Central memory CD8-positive, alpha-beta T cell (primary cell): ENCODE data around the gene OGDH.
"Not testable (repeated sequence)": the region's sequence is repeated elsewhere in the genome, so short reads cannot be mapped to it uniquely, and the experiment has no call there.

Source experiments
- ATAC-seq: fragments of 150-1000 bp; cut with Tn5 transposase; replicated peaks from 2 replicates; pipeline ENCODE4 v1.10.0; 2022; ENCODE audit warnings: mild to moderate bottlenecking, moderate FRiP score, moderate number of reproducible peaks; ENCODE audit not compliant: poor library complexity, severe bottlenecking; ENCODE audit errors: extremely low read depth
- DNase-seq, 2 donors: peaks; one replicate each; pipeline ENCODE4 v3.0.0; 2021; ENCODE audit warnings: low spot score in 2 of 2
- H3K27ac Mint-ChIP-seq: one replicate; pipeline ENCODE4 v1.8.0; 2022; ENCODE audit warnings: low read depth, mild to moderate bottlenecking, moderate library complexity, mixed read lengths
- H3K27me3 Mint-ChIP-seq: one replicate; pipeline ENCODE4 v1.8.0; 2022; ENCODE audit warnings: mixed read lengths
- H3K36me3 Mint-ChIP-seq: one replicate; pipeline ENCODE4 v1.8.0; 2022; ENCODE audit warnings: mild to moderate bottlenecking, moderate library complexity, mixed read lengths; ENCODE audit not compliant: insufficient read depth
- H3K4me1 Mint-ChIP-seq: one replicate; pipeline ENCODE4 v1.8.0; 2022; ENCODE audit warnings: mixed read lengths
- H3K4me3 Mint-ChIP-seq: one replicate; pipeline ENCODE4 v1.8.0; 2022; ENCODE audit warnings: mild to moderate bottlenecking, moderate library complexity, mixed read lengths
- H3K9me3 Mint-ChIP-seq: one replicate; pipeline ENCODE4 v1.8.0; 2022; ENCODE audit warnings: mixed read lengths

Gene OGDH

GRCh38 chr7:44587843-44588711, 18.4 kb upstream of the OGDH start:
- H3K4me1 Mint-ChIP-seq, result peaks cover 8% of the 10 kb centered on the region
- no peak overlapping the region for H3K4me3 Mint-ChIP-seq
- H3K36me3 Mint-ChIP-seq, result no peaks in the 10 kb centered on the region
- ATAC-seq (peak; percentile 43), DNase-seq (peak; percentile 51 to 57)
- H3K27me3 Mint-ChIP-seq, result no peaks in the 10 kb centered on the region
- peak overlapping the region; percentile 64 for H3K27ac Mint-ChIP-seq
- H3K9me3 Mint-ChIP-seq, result no peaks in the 10 kb centered on the region

- Mint-ChIP-seq H3K4me1 (peaks cover 8% of the 10 kb centered on the region), H3K27ac (no peak overlapping the region), H3K36me3 (no peaks in the 10 kb centered on the region), H3K9me3 (no peaks in the 10 kb centered on the region), H3K4me3 (no peak overlapping the region), H3K27me3 (no peaks in the 10 kb centered on the region)
- DNase-seq (no peak), ATAC-seq (no peak)
These were observed 15.5 kb upstream of the OGDH start for GRCh38 chr7:44590910-44591309.

- Mint-ChIP-seq H3K27ac (no peak overlapping the region), H3K36me3 (no peaks in the 10 kb centered on the region), H3K4me1 (no peaks in the 10 kb centered on the region), H3K27me3 (no peaks in the 10 kb centered on the region), H3K9me3 (no peaks in the 10 kb centered on the region), H3K4me3 (no peak overlapping the region)
- ATAC-seq (no peak), DNase-seq (no peak)
These were observed 10.3 kb upstream of the OGDH start for GRCh38 chr7:44595934-44596635.

GRCh38 chr7:44597181-44597580, 9.2 kb upstream of the OGDH start:
- not testable (repeated sequence) for H3K27me3 Mint-ChIP-seq, H3K4me3 Mint-ChIP-seq, H3K9me3 Mint-ChIP-seq, ATAC-seq, H3K4me1 Mint-ChIP-seq, DNase-seq, H3K36me3 Mint-ChIP-seq, H3K27ac Mint-ChIP-seq

- Mint-ChIP-seq H3K36me3 (no peaks in the 10 kb centered on the region), H3K27ac (no peak overlapping the region), H3K27me3 (no peaks in the 10 kb centered on the region), H3K4me3 (no peak overlapping the region), H3K9me3 (no peaks in the 10 kb centered on the region), H3K4me1 (no peaks in the 10 kb centered on the region)
- no peak for ATAC-seq
- no peak for DNase-seq
These were observed 7.2 kb upstream of the OGDH start for GRCh38 chr7:44599222-44599621.

GRCh38 chr7:44602576-44602910, 3.9 kb upstream of the OGDH start:
- no peak for ATAC-seq
- H3K27me3 Mint-ChIP-seq, result no peaks in the 10 kb centered on the region
- no peak overlapping the region for H3K4me3 Mint-ChIP-seq
- H3K27ac Mint-ChIP-seq, result no peak overlapping the region
- H3K4me1 Mint-ChIP-seq, result peaks cover 17% of the 10 kb centered on the region
- DNase-seq, result no peak
- peaks cover 16% of the 10 kb centered on the region for H3K36me3 Mint-ChIP-seq
- H3K9me3 Mint-ChIP-seq, result no peaks in the 10 kb centered on the region

GRCh38 chr7:44603193-44603592, 3.2 kb upstream of the OGDH start:
- DNase-seq, result no peak
- no peaks in the 10 kb centered on the region for H3K9me3 Mint-ChIP-seq

GRCh38 chr7:44604941-44605340, 1.5 kb upstream of the OGDH start:
- H3K4me1 Mint-ChIP-seq, result peaks cover 34% of the 10 kb centered on the region
- DNase-seq (no peak), ATAC-seq (no peak)
- H3K4me3 Mint-ChIP-seq, result peak overlapping the region; percentile 2
- H3K27me3 Mint-ChIP-seq, result no peaks in the 10 kb centered on the region
- H3K9me3 Mint-ChIP-seq, result no peaks in the 10 kb centered on the region
- H3K27ac Mint-ChIP-seq, result no peak overlapping the region
- peaks cover 16% of the 10 kb centered on the region for H3K36me3 Mint-ChIP-seq

More at GRCh38 chr7:44603193-44603592, 3.2 kb upstream of the OGDH start:
- no peak for ATAC-seq
- Mint-ChIP-seq H3K36me3 (peaks cover 16% of the 10 kb centered on the region), H3K27me3 (no peaks in the 10 kb centered on the region), H3K4me1 (peaks cover 21% of the 10 kb centered on the region), H3K27ac (no peak overlapping the region), H3K4me3 (no peak overlapping the region)

- H3K4me3 Mint-ChIP-seq, result peak overlapping the region; percentile 91
- ATAC-seq, result peak; percentile 10
These were observed 978 bp downstream of the OGDH start for GRCh38 chr7:44607141-44608068.

GRCh38 chr7:44608916-44609648, 2.7 kb downstream of the OGDH start:
- no peaks in the 10 kb centered on the region for H3K27me3 Mint-ChIP-seq
- no peak for DNase-seq
- H3K27ac Mint-ChIP-seq, result no peak overlapping the region
- H3K4me1 Mint-ChIP-seq, result peaks cover 62% of the 10 kb centered on the region
- H3K9me3 Mint-ChIP-seq, result no peaks in the 10 kb centered on the region
- no peak overlapping the region for H3K4me3 Mint-ChIP-seq
- no peak for ATAC-seq
- H3K36me3 Mint-ChIP-seq, result peaks cover 22% of the 10 kb centered on the region

More at GRCh38 chr7:44607141-44608068, 978 bp downstream of the OGDH start:
- H3K9me3 Mint-ChIP-seq, result no peaks in the 10 kb centered on the region
- DNase-seq, result no peak
- H3K27ac Mint-ChIP-seq, result peak overlapping the region; percentile 99
- no peaks in the 10 kb centered on the region for H3K27me3 Mint-ChIP-seq
- peaks cover 50% of the 10 kb centered on the region for H3K4me1 Mint-ChIP-seq
- peaks cover 19% of the 10 kb centered on the region for H3K36me3 Mint-ChIP-seq

- no peak for ATAC-seq
These were observed 3.4 kb downstream of the OGDH start for GRCh38 chr7:44609829-44610228.

GRCh38 chr7:44615149-44615611, 8.8 kb downstream of the OGDH start:
- H3K9me3 Mint-ChIP-seq, result no peaks in the 10 kb centered on the region
- peak overlapping the region; percentile 70 for H3K27ac Mint-ChIP-seq
- peaks cover 81% of the 10 kb centered on the region for H3K4me1 Mint-ChIP-seq
- DNase-seq, result no peak
- H3K4me3 Mint-ChIP-seq, result peak overlapping the region; percentile 49
- peaks cover 8% of the 10 kb centered on the region for H3K36me3 Mint-ChIP-seq
- ATAC-seq, result no peak
- no peaks in the 10 kb centered on the region for H3K27me3 Mint-ChIP-seq

More at GRCh38 chr7:44609829-44610228, 3.4 kb downstream of the OGDH start:
- Mint-ChIP-seq H3K4me3 (peak overlapping the region; percentile 25), H3K4me1 (peaks cover 69% of the 10 kb centered on the region), H3K9me3 (no peaks in the 10 kb centered on the region), H3K36me3 (peaks cover 22% of the 10 kb centered on the region), H3K27ac (no peak overlapping the region), H3K27me3 (no peaks in the 10 kb centered on the region)
- no peak for DNase-seq
